Dermis blood vessel endothelial cell (primary cell): ENCODE data around the gene PI4K2B. TPM values are rescaled to one million over a fixed set of nuclear protein-coding genes. Genes with fewer than 3 reads are reported as not detected.
"Not testable (repeated sequence)": the region's sequence is repeated elsewhere in the genome, so short reads cannot be mapped to it uniquely, and the experiment has no call there.

Experiments
- DNase-seq: peaks from one replicate; pipeline ENCODE4 v3.0.0; 2010
- total RNA-seq: library from RNA; depleted of rRNA; stranded (reverse); fragments of >200 nt; gene quantifications from 2 replicates; pipeline ENCODE4 v1.2.3, GENCODE V29; 2014

The PI4K2B gene
- total RNA-seq, 1 donor from 2014 or later, result 32.3 TPM

DNA sequence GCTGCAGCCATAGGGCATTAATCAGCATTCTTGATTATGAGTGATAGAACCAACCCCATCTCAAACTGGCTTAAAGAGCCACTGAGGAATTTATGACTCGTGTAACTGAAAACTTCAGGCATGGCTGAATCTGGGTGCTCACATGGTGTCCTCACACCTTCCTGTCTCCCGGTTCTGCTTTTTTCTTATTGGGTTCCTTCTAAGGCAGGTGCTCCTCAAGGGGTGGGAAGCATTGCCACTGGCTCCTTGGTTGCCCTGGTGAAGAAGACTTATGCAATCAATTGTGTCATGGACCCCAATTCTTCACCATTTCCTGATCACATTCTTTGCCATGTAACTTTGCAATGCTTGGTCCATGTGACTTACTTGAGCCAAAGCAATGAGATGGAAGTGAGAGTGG lies 74.5 kb downstream of the PI4K2B start:
- no peak for DNase-seq

DNA sequence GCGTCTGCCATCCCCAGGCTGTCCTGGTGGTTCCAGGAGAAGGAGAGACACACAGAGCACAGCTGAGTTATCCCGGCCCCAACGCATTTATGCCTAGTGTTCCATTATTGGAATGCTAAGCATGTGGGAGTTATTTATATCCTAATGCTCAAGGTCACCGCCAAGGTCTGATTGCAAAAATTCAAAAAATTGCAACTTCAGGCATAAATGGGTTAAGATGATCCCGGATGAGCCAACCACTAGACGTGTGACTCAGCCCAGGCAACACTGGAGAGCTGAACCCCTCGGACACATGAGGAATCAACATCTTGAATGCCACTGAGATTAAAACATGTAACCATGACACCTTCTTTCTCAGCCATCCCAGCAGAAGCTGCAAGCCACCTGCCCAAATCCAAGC lies 74.9 kb downstream of the PI4K2B start:
- no peak for DNase-seq

DNA sequence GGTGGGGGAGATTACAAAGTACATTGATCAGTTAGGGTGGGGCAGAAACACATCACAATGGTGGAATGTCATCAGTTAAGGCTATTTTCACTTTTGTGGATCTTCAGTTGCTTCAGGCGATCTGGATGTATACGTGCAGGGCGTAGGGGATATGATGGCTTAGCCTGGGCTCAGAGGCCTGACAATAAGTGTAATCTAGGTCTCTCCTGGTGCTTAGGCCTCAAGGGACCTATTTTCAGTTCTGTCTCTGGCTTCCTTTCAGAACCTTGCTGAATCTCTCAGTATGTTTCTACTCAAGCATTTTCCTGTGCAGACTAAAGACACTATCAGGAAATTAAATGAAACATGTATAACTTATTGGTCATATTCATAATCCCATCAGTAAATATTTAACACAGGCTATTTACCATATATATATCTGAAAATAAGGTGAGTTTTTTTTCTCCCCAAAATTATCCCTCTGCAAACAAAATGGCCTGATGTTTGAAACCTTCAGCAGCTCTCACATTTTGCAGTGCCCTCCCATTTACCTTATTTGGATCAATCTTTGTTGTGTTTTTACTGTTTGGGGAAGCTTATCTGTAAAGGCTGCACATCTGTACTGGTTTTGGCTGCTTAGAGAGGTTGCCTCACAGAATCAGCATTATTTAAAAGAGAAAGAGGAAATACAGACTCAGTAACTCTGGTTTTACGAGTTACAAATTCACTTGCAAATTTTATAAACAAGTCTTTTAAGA lies 76.4 kb downstream of the PI4K2B start:
- DNase-seq, result no peak

DNA sequence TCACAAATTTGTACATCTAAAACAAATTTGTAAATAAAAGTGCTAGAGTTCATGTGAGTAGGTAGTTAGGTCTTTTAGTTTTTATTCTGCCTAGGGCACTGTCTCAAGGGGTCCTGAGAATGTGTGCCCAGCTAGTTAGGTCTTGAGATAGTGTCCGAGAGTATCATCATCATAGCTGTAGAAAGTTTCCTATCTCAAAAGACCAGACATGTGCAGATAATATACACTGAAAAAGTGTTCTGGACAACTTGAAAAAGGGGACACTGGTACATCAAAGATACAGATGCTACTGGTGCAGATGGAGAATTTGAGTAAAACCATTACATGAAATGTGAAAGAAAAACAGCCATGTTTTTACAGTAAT lies 77.0 kb downstream of the PI4K2B start:
- no peak for DNase-seq

- peak; percentile 95 for DNase-seq
Observed at GRCh38 chr4:25312496-25313200, 78.8 kb downstream of the PI4K2B start, which contains the start of gene ZCCHC4. Gene ZCCHC4, plus strand, starts transcription at chr4:25312774. Its CDS starts 36 bp downstream, at chr4:25312810.

GRCh38 chr4:25313201-25313895 lies 79.5 kb downstream of the PI4K2B start:
- DNase-seq, result peak; percentile 35

DNA sequence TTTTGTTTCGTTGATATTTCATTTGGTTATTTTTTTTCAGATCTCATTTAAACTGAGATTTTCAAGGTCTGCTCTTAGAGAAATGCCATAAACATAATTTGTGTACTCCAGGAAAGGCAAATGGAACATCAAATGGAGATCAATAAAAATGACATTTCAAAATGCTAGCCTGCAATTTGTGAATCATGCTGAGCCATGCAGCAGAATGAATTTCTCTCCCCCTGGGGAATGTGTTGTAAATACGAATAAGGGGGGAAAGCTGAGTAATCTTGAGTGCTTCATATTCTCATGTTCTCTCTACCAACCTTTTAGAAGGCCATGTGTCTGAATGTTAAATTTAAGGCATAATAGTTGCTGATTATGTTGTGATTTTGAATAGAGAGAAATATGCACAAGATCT lies 86.5 kb downstream of the PI4K2B start:
- no peak for DNase-seq

DNA sequence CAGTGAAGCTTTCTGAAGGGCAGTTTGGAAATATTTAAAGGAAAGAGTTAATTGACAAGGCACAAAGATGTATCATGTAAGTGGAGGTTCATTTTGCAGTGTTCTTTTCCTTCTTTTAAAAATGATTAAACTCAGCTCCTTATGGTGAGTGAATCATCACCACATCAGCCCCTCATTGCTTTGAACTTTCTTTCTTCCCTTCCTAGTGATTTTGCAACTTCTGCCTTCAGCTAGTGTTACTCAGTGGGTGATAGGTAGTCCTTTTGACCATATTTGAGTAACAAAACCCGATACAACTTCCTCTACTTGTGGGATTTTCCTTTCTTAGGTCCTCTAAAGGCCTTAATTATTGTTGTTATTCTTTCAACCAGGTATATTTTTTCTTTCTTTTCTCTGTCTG lies 86.9 kb downstream of the PI4K2B start:
- DNase-seq, result no peak

DNA sequence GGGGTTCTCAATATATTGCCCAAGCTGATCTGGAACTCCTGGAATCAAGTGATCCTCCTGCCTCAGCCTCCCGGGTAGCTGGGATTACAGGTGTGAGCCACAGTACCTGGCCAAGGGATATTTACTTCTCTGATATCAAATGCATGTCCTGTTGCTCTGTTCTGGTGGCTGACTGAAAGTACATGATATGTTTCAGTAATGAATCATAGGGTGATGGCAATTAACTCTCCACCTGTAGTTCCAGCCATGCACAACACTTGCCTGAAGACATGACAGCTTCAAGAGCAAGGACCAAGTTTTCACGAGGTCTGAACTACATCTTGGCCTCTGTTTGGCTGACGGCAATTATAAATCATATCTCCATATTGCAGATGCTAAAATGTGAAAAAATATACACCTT lies 87.9 kb downstream of the PI4K2B start:
- no peak for DNase-seq

DNA sequence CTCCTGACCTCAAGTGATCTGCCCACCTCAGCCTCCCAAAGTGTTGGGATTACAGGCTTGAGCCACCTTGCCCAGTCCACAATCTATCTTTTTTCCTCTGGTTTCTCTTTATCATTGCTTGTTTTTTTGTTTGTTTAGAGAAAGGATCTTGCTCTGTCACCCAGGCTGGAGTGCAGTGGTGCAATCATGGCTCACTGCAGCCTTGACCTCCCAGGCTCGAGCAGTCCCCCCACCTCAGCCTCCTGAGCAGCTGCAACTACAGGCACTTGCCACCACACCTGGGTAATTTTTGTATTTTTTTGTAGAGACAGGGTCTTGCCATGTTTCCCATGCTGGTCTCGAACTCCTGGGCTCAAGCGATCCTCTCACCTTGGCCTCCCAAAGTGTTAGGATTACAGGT lies 94.6 kb downstream of the PI4K2B start:
- not testable (repeated sequence) for DNase-seq

Other genes starting within 250 kb of the PI4K2B start
- gene LGI2, start 203.1 kb upstream of the PI4K2B start, total RNA-seq, result 0.05 TPM in 1 of 2 replicates, not detected in the other
- gene SEPSECS, start 73.6 kb upstream of the PI4K2B start, total RNA-seq, result 10.2 and 10.6 TPM in 2 replicates
- 8.3 and 8.8 TPM in 2 replicates for gene ZCCHC4, start 78.7 kb downstream of the PI4K2B start, total RNA-seq
- gene ANAPC4, start 143.2 kb downstream of the PI4K2B start, total RNA-seq, result 22.1 and 31.9 TPM in 2 replicates